Mesangial cell (primary cell): ENCODE results near the gene PER1. TPM values are rescaled to one million over a fixed set of nuclear protein-coding genes. Genes with fewer than 3 reads are reported as not detected.

ENCODE experiments used
- total RNA-seq: library from RNA; depleted of rRNA; stranded (reverse); fragments of >200 nt; gene quantifications from 2 replicates; pipeline ENCODE4 v1.2.3, GENCODE V29; 2015

The PER1 gene
- 34.5 and 35.2 TPM in 2 replicates for total RNA-seq

GRCh38 chr17:8152112-8152775 lies at the start of gene PER1:
PER1 (minus strand) TSS chr17:8152404; CDS start chr17:8150706, 1,698 bp downstream.

DNA sequence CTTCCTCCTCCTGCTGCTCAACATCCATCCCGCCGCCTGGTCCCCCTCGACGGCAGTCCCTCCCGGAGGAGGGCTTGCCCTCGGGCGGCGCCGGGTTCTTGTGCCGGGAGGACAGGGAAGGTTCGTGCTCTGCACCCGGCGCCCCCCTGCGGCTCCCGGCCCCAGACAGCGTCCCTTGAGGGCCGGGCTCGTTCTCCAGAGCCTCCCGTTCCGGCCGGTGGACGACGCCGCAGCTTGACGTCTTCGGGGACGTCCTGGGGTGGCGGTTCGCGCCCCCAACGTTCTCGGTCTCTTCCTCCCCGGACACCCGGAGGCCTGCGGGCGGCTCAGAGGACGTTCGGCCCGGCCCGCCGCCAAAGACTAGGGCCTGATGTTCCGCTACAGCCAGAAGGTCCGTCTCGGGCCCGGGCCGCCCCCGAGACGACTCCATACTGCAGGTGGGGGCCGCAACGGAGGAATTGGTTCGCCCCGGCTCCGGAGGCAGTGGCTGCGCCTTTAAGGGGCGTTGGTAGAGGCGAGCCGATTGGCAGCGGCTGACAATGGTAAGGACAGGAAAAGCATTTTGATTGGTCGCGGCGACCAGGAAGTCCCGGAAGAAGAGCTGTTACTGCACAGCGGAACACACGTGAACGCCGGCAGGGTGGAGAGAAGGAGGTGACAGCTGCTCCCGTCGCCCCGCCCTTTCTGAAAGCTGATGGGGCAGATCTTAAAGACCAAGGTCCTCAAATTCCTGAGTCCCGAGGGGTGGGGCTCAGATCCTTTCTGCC lies 37.7 kb upstream of the PER1 start, which contains the start of gene BORCS6:
Gene BORCS6 (minus strand): TSS at position 470 of the 767 bp plus-strand sequence. CDS start 40 bp downstream, at position 430.

DNA sequence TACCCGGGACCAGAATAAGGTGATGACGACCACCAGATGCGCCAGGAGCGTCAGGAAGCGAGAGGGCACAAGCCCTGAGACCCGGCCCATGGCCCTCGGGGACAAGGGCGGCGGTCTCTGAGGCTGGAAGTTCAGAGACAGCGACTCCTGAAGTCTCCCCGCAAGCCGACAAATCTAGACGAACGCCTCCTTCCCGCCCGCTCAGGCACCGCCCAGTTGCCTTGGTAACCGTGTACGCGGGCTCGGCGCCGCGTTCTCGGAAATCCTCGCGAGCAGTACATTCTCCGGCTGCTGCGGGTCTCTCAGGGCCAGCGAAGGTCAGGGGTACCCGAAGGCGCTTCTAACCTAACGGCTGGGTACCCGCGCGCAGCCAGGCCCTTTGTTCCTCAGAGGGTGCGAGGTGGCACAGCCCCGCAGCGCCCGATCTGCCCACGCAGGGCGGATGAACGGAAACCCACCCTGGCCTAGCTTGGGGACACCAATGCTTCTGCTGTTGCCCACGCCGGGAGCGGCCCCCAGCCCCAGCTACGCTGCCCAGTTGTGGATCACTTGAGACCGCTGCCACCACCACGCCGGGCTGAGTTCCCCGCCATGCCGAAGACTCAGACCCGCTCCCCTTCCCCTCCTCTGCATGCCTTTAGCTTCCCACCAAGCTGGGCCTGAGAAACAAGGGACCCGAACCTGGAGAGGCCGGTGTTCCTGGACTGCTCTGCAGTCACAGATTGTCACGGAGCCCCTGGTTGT lies 24.2 kb upstream of the PER1 start, which contains the start of gene TMEM107:
Gene TMEM107 (minus strand): TSS at position 184 of the 744 bp plus-strand sequence. CDS start 94 bp downstream, at position 90.

DNA sequence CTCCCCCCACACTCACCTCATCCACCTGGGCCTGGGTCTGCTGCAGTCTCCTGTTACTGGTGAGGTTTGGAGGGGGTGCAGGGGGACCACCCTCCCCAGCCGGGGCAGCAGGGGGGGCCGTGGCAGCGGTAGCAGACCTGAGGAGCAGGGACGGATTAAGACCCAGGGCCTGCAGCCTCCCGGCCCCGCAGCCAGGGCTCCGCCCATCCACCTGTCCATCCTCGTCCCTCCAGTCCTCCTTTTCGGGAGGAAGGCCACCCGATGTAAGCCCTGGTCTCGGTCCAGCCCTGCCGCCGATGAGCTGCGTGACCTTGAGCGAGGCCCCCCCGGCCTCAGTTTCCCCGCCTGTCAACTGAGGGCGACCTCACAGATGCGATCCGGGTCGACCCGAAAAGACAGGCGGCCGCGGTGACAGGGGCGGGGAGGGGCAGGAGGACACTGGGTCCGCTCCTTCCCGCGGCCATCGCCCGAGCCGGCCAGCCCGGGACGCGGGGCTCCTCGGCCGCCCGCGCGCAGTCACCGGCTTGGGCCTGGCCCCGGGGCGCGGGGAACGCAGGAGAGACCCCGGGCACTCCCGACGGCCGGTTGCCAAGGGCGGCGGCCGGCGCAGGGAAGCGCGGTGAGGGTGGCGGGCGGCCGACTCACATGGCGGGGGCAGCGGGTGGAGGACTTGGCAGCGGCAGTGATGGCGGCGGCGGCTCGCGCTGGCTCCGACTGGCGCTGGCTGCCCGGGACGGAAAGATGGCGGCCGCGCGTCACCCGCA lies 10.2 kb upstream of the PER1 start, which contains the start of gene VAMP2:
Gene VAMP2 (minus strand): TSS at position 716 of the 764 bp plus-strand sequence. CDS start 69 bp downstream, at position 647.

GRCh38 chr17:8123695-8124349 lies 28.4 kb downstream of the PER1 start, which contains the start of gene HES7:
HES7 (minus strand) TSS chr17:8124106; CDS start chr17:8124084, 22 bp downstream.

DNA sequence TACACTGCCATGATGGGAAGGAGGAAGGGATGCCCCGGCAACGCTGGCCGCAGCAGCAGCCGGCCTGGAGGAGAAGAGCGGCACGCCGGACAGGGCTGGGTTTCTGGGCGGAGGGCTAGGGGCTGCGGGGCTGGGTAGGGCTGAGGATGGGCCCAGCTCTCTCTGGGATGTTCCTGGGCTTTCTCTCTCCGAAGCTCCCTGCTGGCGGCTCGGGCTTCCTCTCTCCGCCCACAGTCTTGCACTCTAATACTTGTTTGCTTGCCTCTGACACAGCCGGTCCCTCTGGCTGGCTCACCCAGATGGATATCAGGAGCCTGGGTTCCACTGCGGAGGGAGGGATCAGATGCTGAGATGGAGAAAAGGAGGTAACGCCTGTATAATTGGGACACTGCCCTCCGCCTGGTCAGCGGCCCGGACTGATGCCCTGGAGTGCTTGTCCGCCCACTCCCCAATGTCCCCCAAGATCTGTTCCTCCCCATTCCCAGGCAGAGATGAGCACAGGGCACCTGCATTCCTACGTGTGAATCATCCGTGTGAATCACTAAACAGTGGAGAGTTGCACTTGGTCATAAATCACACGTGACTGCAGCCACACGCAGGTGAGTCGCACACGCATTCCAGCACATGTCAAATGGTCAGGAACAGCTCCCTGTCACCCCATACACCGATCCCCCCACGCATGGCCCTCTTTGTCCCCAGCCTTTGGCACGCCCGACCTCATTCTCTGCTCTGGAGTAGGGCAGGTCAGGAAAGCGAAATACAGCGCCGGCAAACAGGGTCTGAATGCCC lies 34.0 kb downstream of the PER1 start, which contains the start of gene ALOXE3:
Gene ALOXE3 (minus strand): TSS at position 535 of the 789 bp plus-strand sequence. CDS start 524 bp downstream, at position 11.

Other genes starting within 250 kb of the PER1 start
- 0.33 and 2.4 TPM in 2 replicates for gene RNF227, start 236.1 kb downstream of the PER1 start, total RNA-seq
- 0.16 and 0.63 TPM in 2 replicates for gene KCNAB3, start 222.5 kb downstream of the PER1 start, total RNA-seq
- gene TRAPPC1, start 220.5 kb downstream of the PER1 start, total RNA-seq = 87.2 and 97.5 TPM in 2 replicates
- 17.6 and 24.8 TPM in 2 replicates for gene CNTROB, start 220.2 kb downstream of the PER1 start, total RNA-seq
- not detected in 2 replicates for gene GUCY2D, start 149.8 kb downstream of the PER1 start, total RNA-seq
- gene ALOX15B, start 113.3 kb downstream of the PER1 start, total RNA-seq = under 0.01 TPM in 2 replicates
- gene ALOX12B, start 64.7 kb downstream of the PER1 start, total RNA-seq = 0.25 TPM in 1 of 2 replicates, not detected in the other
- under 0.01 and 0.49 TPM in 2 replicates for gene ALOXE3, start 33.9 kb downstream of the PER1 start, total RNA-seq
- under 0.01 and 1.3 TPM in 2 replicates for gene HES7, start 28.3 kb downstream of the PER1 start, total RNA-seq
- gene VAMP2, start 10.5 kb upstream of the PER1 start, total RNA-seq = 7.0 and 10.1 TPM in 2 replicates
- 22.8 and 23.3 TPM in 2 replicates for gene TMEM107, start 24.0 kb upstream of the PER1 start, total RNA-seq
- 8.3 and 10.1 TPM in 2 replicates for gene BORCS6, start 37.8 kb upstream of the PER1 start, total RNA-seq
- gene AURKB, start 58.2 kb upstream of the PER1 start, total RNA-seq = 6.2 and 163 TPM in 2 replicates
- 9.0 and 12.0 TPM in 2 replicates for gene CTC1, start 95.7 kb upstream of the PER1 start, total RNA-seq
- gene PFAS, start 96.9 kb upstream of the PER1 start, total RNA-seq = 34.7 and 73.0 TPM in 2 replicates
- 23.8 and 28.0 TPM in 2 replicates for gene RANGRF, start 136.3 kb upstream of the PER1 start, total RNA-seq
- gene SLC25A35, start 143.0 kb upstream of the PER1 start, total RNA-seq = 1.5 and 2.4 TPM in 2 replicates
- under 0.01 and 0.38 TPM in 2 replicates for gene ARHGEF15, start 157.8 kb upstream of the PER1 start, total RNA-seq
- gene ODF4, start 187.4 kb upstream of the PER1 start, total RNA-seq = not detected in 2 replicates
- gene RPL26, start 230.8 kb upstream of the PER1 start, total RNA-seq = 2,046 and 2,123 TPM in 2 replicates
- gene RNF222, start 245.4 kb upstream of the PER1 start, total RNA-seq = not detected in 2 replicates